ENCODE data around the gene GPR55. TPM values are rescaled to one million over a fixed set of nuclear protein-coding genes. Genes with fewer than 3 reads are reported as not detected.

The GPR55 gene
- total RNA-seq, 1 experiment from 2014 or later: not detected

DNA sequence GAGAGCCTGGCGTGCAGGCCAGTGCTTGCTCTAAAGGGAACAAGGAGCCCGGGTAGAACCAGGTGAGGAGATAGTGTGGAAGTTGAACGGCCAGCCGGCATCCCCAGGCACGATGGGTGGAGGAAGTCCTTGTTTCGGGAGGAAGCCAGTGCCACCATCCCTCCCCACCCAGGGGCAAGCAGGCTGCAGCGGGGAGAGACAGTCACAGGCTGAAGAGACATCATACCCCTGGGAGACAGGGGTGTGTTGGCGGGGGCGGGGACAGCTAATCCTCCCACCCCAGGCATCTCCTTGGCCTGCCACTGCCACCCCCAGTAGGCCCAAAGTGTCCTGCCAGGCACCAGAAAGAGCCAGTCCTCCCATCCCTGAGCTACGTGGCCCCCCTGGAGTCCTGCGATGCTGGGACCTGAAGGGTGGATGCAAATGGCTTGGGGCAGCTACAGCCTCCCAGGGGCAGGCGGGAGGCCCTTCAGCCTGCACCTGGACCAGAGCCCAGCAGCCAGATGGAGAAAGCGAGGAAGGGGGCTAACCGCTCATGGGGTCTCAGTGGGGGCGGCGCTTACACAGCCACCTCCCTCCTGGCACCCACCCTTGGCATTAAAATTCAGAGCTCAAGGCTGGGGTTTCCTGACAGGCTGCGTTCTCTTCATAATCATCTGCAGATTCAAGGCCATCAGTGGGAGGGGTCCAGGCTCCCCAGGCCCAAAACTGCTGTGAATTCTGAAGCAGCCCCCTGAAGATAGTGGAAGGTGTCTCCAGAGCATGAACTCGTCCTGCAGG, 14.8 kb upstream of the GPR55 start:
- DNase-seq (ENCODE audit: low spot score): no peak
- POLR2A ChIA-PET: no interaction called here
- Mint-ChIP-seq H3K27ac (no peak overlapping the region), H3K27me3 (ENCODE audit: low read depth) (no peaks in the 10 kb centered on the region), H3K4me1 (0 out of 2 replicates have a peak, but pooled peaks cover 5% of the 10 kb centered on the region), H3K9me3 (peaks cover 25% of the 10 kb centered on the region), H3K4me3 (no peak overlapping the region), H3K36me3 (peaks cover 20% of the 10 kb centered on the region)
- TF ChIP-seq, protein P1, sequence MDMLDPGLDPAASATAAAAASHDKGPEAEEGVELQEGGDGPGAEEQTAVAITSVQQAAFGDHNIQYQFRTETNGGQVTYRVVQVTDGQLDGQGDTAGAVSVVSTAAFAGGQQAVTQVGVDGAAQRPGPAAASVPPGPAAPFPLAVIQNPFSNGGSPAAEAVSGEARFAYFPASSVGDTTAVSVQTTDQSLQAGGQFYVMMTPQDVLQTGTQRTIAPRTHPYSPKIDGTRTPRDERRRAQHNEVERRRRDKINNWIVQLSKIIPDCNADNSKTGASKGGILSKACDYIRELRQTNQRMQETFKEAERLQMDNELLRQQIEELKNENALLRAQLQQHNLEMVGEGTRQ (CRISPR knock-in tag; IDR thresholded peaks at IDR 0.05): no peak
- TF ChIP-seq, protein P2, sequence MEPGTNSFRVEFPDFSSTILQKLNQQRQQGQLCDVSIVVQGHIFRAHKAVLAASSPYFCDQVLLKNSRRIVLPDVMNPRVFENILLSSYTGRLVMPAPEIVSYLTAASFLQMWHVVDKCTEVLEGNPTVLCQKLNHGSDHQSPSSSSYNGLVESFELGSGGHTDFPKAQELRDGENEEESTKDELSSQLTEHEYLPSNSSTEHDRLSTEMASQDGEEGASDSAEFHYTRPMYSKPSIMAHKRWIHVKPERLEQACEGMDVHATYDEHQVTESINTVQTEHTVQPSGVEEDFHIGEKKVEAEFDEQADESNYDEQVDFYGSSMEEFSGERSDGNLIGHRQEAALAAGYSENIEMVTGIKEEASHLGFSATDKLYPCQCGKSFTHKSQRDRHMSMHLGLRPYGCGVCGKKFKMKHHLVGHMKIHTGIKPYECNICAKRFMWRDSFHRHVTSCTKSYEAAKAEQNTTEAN (CRISPR knock-in tag; IDR thresholded peaks at IDR 0.05): no peak
- TF ChIP-seq, protein P3, sequence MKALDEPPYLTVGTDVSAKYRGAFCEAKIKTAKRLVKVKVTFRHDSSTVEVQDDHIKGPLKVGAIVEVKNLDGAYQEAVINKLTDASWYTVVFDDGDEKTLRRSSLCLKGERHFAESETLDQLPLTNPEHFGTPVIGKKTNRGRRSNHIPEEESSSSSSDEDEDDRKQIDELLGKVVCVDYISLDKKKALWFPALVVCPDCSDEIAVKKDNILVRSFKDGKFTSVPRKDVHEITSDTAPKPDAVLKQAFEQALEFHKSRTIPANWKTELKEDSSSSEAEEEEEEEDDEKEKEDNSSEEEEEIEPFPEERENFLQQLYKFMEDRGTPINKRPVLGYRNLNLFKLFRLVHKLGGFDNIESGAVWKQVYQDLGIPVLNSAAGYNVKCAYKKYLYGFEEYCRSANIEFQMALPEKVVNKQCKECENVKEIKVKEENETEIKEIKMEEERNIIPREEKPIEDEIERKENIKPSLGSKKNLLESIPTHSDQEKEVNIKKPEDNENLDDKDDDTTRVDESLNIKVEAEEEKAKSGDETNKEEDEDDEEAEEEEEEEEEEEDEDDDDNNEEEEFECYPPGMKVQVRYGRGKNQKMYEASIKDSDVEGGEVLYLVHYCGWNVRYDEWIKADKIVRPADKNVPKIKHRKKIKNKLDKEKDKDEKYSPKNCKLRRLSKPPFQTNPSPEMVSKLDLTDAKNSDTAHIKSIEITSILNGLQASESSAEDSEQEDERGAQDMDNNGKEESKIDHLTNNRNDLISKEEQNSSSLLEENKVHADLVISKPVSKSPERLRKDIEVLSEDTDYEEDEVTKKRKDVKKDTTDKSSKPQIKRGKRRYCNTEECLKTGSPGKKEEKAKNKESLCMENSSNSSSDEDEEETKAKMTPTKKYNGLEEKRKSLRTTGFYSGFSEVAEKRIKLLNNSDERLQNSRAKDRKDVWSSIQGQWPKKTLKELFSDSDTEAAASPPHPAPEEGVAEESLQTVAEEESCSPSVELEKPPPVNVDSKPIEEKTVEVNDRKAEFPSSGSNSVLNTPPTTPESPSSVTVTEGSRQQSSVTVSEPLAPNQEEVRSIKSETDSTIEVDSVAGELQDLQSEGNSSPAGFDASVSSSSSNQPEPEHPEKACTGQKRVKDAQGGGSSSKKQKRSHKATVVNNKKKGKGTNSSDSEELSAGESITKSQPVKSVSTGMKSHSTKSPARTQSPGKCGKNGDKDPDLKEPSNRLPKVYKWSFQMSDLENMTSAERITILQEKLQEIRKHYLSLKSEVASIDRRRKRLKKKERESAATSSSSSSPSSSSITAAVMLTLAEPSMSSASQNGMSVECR (CRISPR knock-in tag; IDR thresholded peaks at IDR 0.05; ENCODE audit: borderline replicate concordance): no peak
- TF ChIP-seq, protein P4, sequence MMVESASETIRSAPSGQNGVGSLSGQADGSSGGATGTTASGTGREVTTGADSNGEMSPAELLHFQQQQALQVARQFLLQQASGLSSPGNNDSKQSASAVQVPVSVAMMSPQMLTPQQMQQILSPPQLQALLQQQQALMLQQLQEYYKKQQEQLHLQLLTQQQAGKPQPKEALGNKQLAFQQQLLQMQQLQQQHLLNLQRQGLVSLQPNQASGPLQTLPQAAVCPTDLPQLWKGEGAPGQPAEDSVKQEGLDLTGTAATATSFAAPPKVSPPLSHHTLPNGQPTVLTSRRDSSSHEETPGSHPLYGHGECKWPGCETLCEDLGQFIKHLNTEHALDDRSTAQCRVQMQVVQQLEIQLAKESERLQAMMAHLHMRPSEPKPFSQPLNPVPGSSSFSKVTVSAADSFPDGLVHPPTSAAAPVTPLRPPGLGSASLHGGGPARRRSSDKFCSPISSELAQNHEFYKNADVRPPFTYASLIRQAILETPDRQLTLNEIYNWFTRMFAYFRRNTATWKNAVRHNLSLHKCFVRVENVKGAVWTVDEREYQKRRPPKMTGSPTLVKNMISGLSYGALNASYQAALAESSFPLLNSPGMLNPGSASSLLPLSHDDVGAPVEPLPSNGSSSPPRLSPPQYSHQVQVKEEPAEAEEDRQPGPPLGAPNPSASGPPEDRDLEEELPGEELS (CRISPR knock-in tag; IDR thresholded peaks at IDR 0.05): no peak
- TF ChIP-seq NFATC4 (CRISPR knock-in tag; IDR thresholded peaks at IDR 0.05) (no peak), ZNF232 (CRISPR knock-in tag; IDR thresholded peaks at IDR 0.05) (no peak)
- TF ChIP-seq, protein P5, sequence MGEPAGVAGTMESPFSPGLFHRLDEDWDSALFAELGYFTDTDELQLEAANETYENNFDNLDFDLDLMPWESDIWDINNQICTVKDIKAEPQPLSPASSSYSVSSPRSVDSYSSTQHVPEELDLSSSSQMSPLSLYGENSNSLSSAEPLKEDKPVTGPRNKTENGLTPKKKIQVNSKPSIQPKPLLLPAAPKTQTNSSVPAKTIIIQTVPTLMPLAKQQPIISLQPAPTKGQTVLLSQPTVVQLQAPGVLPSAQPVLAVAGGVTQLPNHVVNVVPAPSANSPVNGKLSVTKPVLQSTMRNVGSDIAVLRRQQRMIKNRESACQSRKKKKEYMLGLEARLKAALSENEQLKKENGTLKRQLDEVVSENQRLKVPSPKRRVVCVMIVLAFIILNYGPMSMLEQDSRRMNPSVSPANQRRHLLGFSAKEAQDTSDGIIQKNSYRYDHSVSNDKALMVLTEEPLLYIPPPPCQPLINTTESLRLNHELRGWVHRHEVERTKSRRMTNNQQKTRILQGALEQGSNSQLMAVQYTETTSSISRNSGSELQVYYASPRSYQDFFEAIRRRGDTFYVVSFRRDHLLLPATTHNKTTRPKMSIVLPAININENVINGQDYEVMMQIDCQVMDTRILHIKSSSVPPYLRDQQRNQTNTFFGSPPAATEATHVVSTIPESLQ (CRISPR knock-in tag; IDR thresholded peaks at IDR 0.05): no peak
- TF ChIP-seq, protein P6, sequence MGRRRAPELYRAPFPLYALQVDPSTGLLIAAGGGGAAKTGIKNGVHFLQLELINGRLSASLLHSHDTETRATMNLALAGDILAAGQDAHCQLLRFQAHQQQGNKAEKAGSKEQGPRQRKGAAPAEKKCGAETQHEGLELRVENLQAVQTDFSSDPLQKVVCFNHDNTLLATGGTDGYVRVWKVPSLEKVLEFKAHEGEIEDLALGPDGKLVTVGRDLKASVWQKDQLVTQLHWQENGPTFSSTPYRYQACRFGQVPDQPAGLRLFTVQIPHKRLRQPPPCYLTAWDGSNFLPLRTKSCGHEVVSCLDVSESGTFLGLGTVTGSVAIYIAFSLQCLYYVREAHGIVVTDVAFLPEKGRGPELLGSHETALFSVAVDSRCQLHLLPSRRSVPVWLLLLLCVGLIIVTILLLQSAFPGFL (CRISPR knock-in tag; IDR thresholded peaks at IDR 0.05; ENCODE audit: borderline replicate concordance): no peak
- CTCF ChIA-PET: interaction anchor here (0.9 to 3.7 kb wide), 3 partner anchors 15 to 47 kb away, joined by 3 to 12 read pairs (median 8); no protein-coding TSS in a partner anchor
- ATAC-seq: no peak

DNA sequence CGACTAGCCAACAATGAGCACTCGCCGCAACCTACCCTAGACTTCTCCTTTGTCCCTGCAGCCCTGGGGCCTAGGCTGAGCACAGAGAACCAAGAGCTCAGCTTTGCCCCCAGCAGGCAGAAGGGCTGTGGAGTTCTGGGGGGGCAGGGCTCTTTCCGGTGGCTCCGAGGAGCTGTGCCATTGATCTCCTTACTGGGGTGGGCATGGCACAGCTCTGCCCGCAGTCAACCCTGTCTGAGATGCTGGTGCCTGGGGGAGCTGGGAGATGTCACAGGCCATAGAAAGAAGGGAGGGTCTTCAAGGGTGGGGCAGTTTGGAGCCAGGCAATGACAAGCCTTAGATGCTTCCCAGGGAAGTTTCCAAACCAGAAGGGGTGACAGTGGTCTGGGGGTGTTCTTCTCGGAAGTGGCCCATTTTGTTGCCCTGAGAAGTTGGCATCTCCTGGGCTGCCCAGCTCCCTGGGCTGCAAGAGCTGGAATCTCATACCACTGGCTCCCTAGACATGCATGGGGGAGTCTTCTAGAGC, 14.1 kb upstream of the GPR55 start:
- ChIA-PET CTCF (interaction anchor here (1.4 to 3.7 kb wide), 3 partner anchors 37 to 96 kb away, joined by 3 to 12 read pairs (median 8); no protein-coding TSS in a partner anchor), POLR2A (no interaction called here)
- DNase-seq (ENCODE audit: low spot score) (no peak), ATAC-seq (no peak)
- Mint-ChIP-seq H3K9me3 (peaks cover 25% of the 10 kb centered on the region), H3K27me3 (ENCODE audit: low read depth) (no peaks in the 10 kb centered on the region), H3K4me1 (peaks cover 7% of the 10 kb centered on the region), H3K36me3 (peaks cover 20% of the 10 kb centered on the region), H3K4me3 (no peak overlapping the region), H3K27ac (no peak overlapping the region)
- TF ChIP-seq CREM (CRISPR knock-in tag; IDR thresholded peaks at IDR 0.05) (no peak), NR3C1 (CRISPR knock-in tag; conservative IDR thresholded peaks at IDR 0.05; ENCODE audit: low read depth) (no peak), FOXK1 (CRISPR knock-in tag; IDR thresholded peaks at IDR 0.05) (no peak), SP1 (CRISPR knock-in tag; conservative IDR thresholded peaks at IDR 0.05) (no peak)
- TF ChIP-seq, protein P7, sequence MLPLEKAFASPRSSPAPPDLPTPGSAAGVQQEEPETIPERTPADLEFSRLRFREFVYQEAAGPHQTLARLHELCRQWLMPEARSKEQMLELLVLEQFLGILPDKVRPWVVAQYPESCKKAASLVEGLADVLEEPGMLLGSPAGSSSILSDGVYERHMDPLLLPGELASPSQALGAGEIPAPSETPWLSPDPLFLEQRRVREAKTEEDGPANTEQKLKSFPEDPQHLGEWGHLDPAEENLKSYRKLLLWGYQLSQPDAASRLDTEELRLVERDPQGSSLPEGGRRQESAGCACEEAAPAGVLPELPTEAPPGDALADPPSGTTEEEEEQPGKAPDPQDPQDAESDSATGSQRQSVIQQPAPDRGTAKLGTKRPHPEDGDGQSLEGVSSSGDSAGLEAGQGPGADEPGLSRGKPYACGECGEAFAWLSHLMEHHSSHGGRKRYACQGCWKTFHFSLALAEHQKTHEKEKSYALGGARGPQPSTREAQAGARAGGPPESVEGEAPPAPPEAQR (CRISPR knock-in tag; IDR thresholded peaks at IDR 0.05): no peak
- TF ChIP-seq, protein P6 (CRISPR knock-in tag; IDR thresholded peaks at IDR 0.05; ENCODE audit: borderline replicate concordance): no peak
- TF ChIP-seq, protein P8, sequence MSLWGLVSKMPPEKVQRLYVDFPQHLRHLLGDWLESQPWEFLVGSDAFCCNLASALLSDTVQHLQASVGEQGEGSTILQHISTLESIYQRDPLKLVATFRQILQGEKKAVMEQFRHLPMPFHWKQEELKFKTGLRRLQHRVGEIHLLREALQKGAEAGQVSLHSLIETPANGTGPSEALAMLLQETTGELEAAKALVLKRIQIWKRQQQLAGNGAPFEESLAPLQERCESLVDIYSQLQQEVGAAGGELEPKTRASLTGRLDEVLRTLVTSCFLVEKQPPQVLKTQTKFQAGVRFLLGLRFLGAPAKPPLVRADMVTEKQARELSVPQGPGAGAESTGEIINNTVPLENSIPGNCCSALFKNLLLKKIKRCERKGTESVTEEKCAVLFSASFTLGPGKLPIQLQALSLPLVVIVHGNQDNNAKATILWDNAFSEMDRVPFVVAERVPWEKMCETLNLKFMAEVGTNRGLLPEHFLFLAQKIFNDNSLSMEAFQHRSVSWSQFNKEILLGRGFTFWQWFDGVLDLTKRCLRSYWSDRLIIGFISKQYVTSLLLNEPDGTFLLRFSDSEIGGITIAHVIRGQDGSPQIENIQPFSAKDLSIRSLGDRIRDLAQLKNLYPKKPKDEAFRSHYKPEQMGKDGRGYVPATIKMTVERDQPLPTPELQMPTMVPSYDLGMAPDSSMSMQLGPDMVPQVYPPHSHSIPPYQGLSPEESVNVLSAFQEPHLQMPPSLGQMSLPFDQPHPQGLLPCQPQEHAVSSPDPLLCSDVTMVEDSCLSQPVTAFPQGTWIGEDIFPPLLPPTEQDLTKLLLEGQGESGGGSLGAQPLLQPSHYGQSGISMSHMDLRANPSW (CRISPR knock-in tag; conservative IDR thresholded peaks at IDR 0.05; ENCODE audit: low read depth): no peak

Data from WTC11 (cell line).